ENCODE measurements around the gene OXSR1.

The OXSR1 gene

GRCh38 chr3:38152609-38153008, 12.7 kb upstream of the OXSR1 start:
- TF ChIP-seq SIN3A (IDR thresholded peaks at IDR 0.05; ENCODE audit: borderline replicate concordance, insufficient read depth, low read length) (no peak), REST (IDR thresholded peaks at IDR 0.05; ENCODE audit: insufficient read depth in 1 of 2, low read depth in 2 of 2, low read length in 2 of 2) (no peak), POLR2AphosphoS5 (IDR thresholded peaks at IDR 0.05; ENCODE audit: low read depth, low read length) (no peak), TAF1 (IDR thresholded peaks at IDR 0.05; ENCODE audit: borderline replicate concordance, insufficient read depth, low read length) (no peak), FOXP2 (optimal IDR thresholded peaks at IDR 0.05; ENCODE audit: borderline replicate concordance, extremely low read depth, extremely low read length, insufficient read depth) (no peak)

- TF ChIP-seq FOXP2 (optimal IDR thresholded peaks at IDR 0.05; ENCODE audit: borderline replicate concordance, extremely low read depth, extremely low read length, insufficient read depth) (no peak), SIN3A (IDR thresholded peaks at IDR 0.05; ENCODE audit: borderline replicate concordance, insufficient read depth, low read length) (no peak), POLR2AphosphoS5 (IDR thresholded peaks at IDR 0.05; ENCODE audit: low read depth, low read length) (no peak), REST (IDR thresholded peaks at IDR 0.05; ENCODE audit: insufficient read depth in 1 of 2, low read depth in 2 of 2, low read length in 2 of 2) (no peak), TAF1 (IDR thresholded peaks at IDR 0.05; ENCODE audit: borderline replicate concordance, insufficient read depth, low read length) (no peak)
Observed at GRCh38 chr3:38153221-38153620, 12.1 kb upstream of the OXSR1 start.

GRCh38 chr3:38154033-38154494, 11.3 kb upstream of the OXSR1 start:
- TF ChIP-seq POLR2AphosphoS5 (IDR thresholded peaks at IDR 0.05; ENCODE audit: low read depth, low read length) (no peak), FOXP2 (optimal IDR thresholded peaks at IDR 0.05; ENCODE audit: borderline replicate concordance, extremely low read depth, extremely low read length, insufficient read depth) (no peak), SIN3A (IDR thresholded peaks at IDR 0.05; ENCODE audit: borderline replicate concordance, insufficient read depth, low read length) (no peak), REST (IDR thresholded peaks at IDR 0.05; ENCODE audit: insufficient read depth in 1 of 2, low read depth in 2 of 2, low read length in 2 of 2) (no peak), TAF1 (IDR thresholded peaks at IDR 0.05; ENCODE audit: borderline replicate concordance, insufficient read depth, low read length) (no peak)

- no peak for TF ChIP-seq POLR2AphosphoS5 (IDR thresholded peaks at IDR 0.05; ENCODE audit: low read depth, low read length)
- no peak for TF ChIP-seq FOXP2 (optimal IDR thresholded peaks at IDR 0.05; ENCODE audit: borderline replicate concordance, extremely low read depth, extremely low read length, insufficient read depth)
- no peak for TF ChIP-seq SIN3A (IDR thresholded peaks at IDR 0.05; ENCODE audit: borderline replicate concordance, insufficient read depth, low read length)
- no peak for TF ChIP-seq REST (IDR thresholded peaks at IDR 0.05; ENCODE audit: insufficient read depth in 1 of 2, low read depth in 2 of 2, low read length in 2 of 2)
- TF ChIP-seq TAF1 (IDR thresholded peaks at IDR 0.05; ENCODE audit: borderline replicate concordance, insufficient read depth, low read length) = no peak
Observed at GRCh38 chr3:38154625-38155255, 10.6 kb upstream of the OXSR1 start.
